Stomach smooth muscle (tissue), 2 donors: Measurements from ENCODE around the gene FBXO3.
"Not testable (repeated sequence)": the region's sequence is repeated elsewhere in the genome, so short reads cannot be mapped to it uniquely, and the experiment has no call there.

Experiments
- H3K27ac ChIP-seq: one replicate; pipeline ENCODE4 v1.7.0; 2013; ENCODE audit warnings: mild to moderate bottlenecking, low read length, inconsistent platforms
- H3K27me3 ChIP-seq, 2 donors: one replicate each; pipeline ENCODE4 v1.7.0; 2013; ENCODE audit warnings: low read length in 2 of 2; ENCODE audit not compliant: insufficient read depth in 2 of 2, control insufficient read depth in 1 of 2
- H3K36me3 ChIP-seq, 2 donors: one replicate each; pipeline ENCODE4 v1.7.0; 2013; ENCODE audit warnings: low read length in 2 of 2; ENCODE audit not compliant: control insufficient read depth in 2 of 2, insufficient read depth in 2 of 2
- H3K4me1 ChIP-seq: one replicate; pipeline ENCODE4 v1.7.0; 2013; ENCODE audit warnings: low read length; ENCODE audit not compliant: control insufficient read depth, insufficient read depth
- H3K4me3 ChIP-seq, 2 donors: one replicate each; pipeline ENCODE4 v1.7.0; 2013; ENCODE audit warnings: low read length in 2 of 2
- H3K9ac ChIP-seq, 2 donors: one replicate each; pipeline ENCODE4 v1.7.0; 2013; ENCODE audit warnings: low read length in 2 of 2, mild to moderate bottlenecking in 1 of 2
- H3K9me3 ChIP-seq, 2 donors: one replicate each; pipeline ENCODE4 v1.7.0; 2013; ENCODE audit warnings: low read length in 2 of 2; ENCODE audit not compliant: control insufficient read depth in 2 of 2
- donor health status: healthy.
- donor health status: Pancreatic carcinoma.

The FBXO3 gene

GRCh38 chr11:33727539-33727938, 46.8 kb downstream of the FBXO3 start:
- H3K9me3 ChIP-seq, H3K27ac ChIP-seq, H3K4me3 ChIP-seq, H3K9ac ChIP-seq, H3K36me3 ChIP-seq, H3K27me3 ChIP-seq: not testable (repeated sequence)
- peaks cover 20% of the 10 kb centered on the region for H3K4me1 ChIP-seq

GRCh38 chr11:33725496-33725895, 48.8 kb downstream of the FBXO3 start:
- Histone ChIP-seq H3K27ac (no peak overlapping the region), H3K4me3 (no peak overlapping the region), H3K4me1 (peaks cover 38% of the 10 kb centered on the region), H3K9me3 (no peaks in the 10 kb centered on the region), H3K27me3 (no peaks in the 10 kb centered on the region), H3K36me3 (peaks cover 10 to 12% of the 10 kb centered on the region in 2 donors), H3K9ac (no peak overlapping the region)

- Histone ChIP-seq H3K9ac (no peak overlapping the region), H3K4me1 (peaks cover 40% of the 10 kb centered on the region), H3K4me3 (peak overlapping the region in 1 of 2 donors; percentile 22), H3K27me3 (no peaks in the 10 kb centered on the region), H3K36me3 (peaks cover 15 to 18% of the 10 kb centered on the region in 2 donors), H3K9me3 (no peaks in the 10 kb centered on the region), H3K27ac (peak overlapping the region; percentile 64)
These were observed 49.7 kb downstream of the FBXO3 start for GRCh38 chr11:33724644-33725035.

- Histone ChIP-seq H3K4me1 (peaks cover 40% of the 10 kb centered on the region), H3K4me3 (no peak overlapping the region)
These were observed 51.0 kb downstream of the FBXO3 start for GRCh38 chr11:33723238-33723881.

GRCh38 chr11:33722590-33723234, 51.6 kb downstream of the FBXO3 start:
- Histone ChIP-seq H3K36me3 (peaks cover 23% of the 10 kb centered on the region in 2 donors), H3K27me3 (no peaks in the 10 kb centered on the region), H3K4me3 (no peak overlapping the region), H3K9me3 (no peaks in the 10 kb centered on the region), H3K27ac (peak overlapping the region; percentile 6), H3K9ac (no peak overlapping the region), H3K4me1 (peaks cover 40% of the 10 kb centered on the region)

More at GRCh38 chr11:33723238-33723881, 51.0 kb downstream of the FBXO3 start:
- H3K9me3 ChIP-seq, result no peaks in the 10 kb centered on the region
- no peak overlapping the region for H3K9ac ChIP-seq
- no peaks in the 10 kb centered on the region for H3K27me3 ChIP-seq
- H3K36me3 ChIP-seq, result peaks cover 22 to 23% of the 10 kb centered on the region in 2 donors
- H3K27ac ChIP-seq, result peak overlapping the region; percentile 64

GRCh38 chr11:33721984-33722383, 52.3 kb downstream of the FBXO3 start:
- Histone ChIP-seq H3K4me1 (peaks cover 40% of the 10 kb centered on the region), H3K36me3 (peaks cover 26 to 29% of the 10 kb centered on the region in 2 donors), H3K4me3 (no peak overlapping the region), H3K9me3 (no peaks in the 10 kb centered on the region), H3K27me3 (no peaks in the 10 kb centered on the region), H3K27ac (peak overlapping the region; percentile 6), H3K9ac (no peak overlapping the region)

- no peak overlapping the region for H3K9ac ChIP-seq
- no peaks in the 10 kb centered on the region for H3K9me3 ChIP-seq
- no peaks in the 10 kb centered on the region for H3K27me3 ChIP-seq
- peak overlapping the region; percentile 6 for H3K27ac ChIP-seq
- no peak overlapping the region for H3K4me3 ChIP-seq
- H3K4me1 ChIP-seq, result peaks cover 42% of the 10 kb centered on the region
- peaks cover 29 to 31% of the 10 kb centered on the region in 2 donors for H3K36me3 ChIP-seq
These were observed 52.9 kb downstream of the FBXO3 start for GRCh38 chr11:33721426-33721825.

- Histone ChIP-seq H3K4me1 (peaks cover 40% of the 10 kb centered on the region), H3K9me3 (no peaks in the 10 kb centered on the region), H3K36me3 (peaks cover 29 to 36% of the 10 kb centered on the region in 2 donors), H3K4me3 (no peak overlapping the region), H3K9ac (no peak overlapping the region), H3K27me3 (no peaks in the 10 kb centered on the region), H3K27ac (no peak overlapping the region)
These were observed 54.7 kb downstream of the FBXO3 start for GRCh38 chr11:33719587-33719986.

- H3K36me3 ChIP-seq, result peaks cover 35 to 42% of the 10 kb centered on the region in 2 donors
- H3K4me3 ChIP-seq, result no peak overlapping the region
- no peak overlapping the region for H3K27ac ChIP-seq
- no peaks in the 10 kb centered on the region for H3K27me3 ChIP-seq
- peaks cover 29% of the 10 kb centered on the region for H3K4me1 ChIP-seq
- no peak overlapping the region for H3K9ac ChIP-seq
- no peaks in the 10 kb centered on the region for H3K9me3 ChIP-seq
These were observed 55.9 kb downstream of the FBXO3 start for GRCh38 chr11:33718440-33718839.

GRCh38 chr11:33716243-33716642, 58.1 kb downstream of the FBXO3 start:
- H3K27ac ChIP-seq, result peak overlapping the region; percentile 2
- H3K4me1 ChIP-seq, result peaks cover 9% of the 10 kb centered on the region
- H3K36me3 ChIP-seq, result peaks cover 31 to 35% of the 10 kb centered on the region in 2 donors
- H3K9me3 ChIP-seq, result no peaks in the 10 kb centered on the region
- H3K4me3 ChIP-seq, result no peak overlapping the region
- H3K27me3 ChIP-seq, result no peaks in the 10 kb centered on the region
- H3K9ac ChIP-seq, result no peak overlapping the region

GRCh38 chr11:33713856-33714398, 60.4 kb downstream of the FBXO3 start:
- H3K27me3 ChIP-seq, result no peaks in the 10 kb centered on the region
- H3K4me1 ChIP-seq, result peaks cover 3% of the 10 kb centered on the region
- H3K9ac ChIP-seq, result no peak overlapping the region
- H3K36me3 ChIP-seq, result peaks cover 34 to 37% of the 10 kb centered on the region in 2 donors
- H3K4me3 ChIP-seq, result no peak overlapping the region
- no peak overlapping the region for H3K27ac ChIP-seq
- no peaks in the 10 kb centered on the region for H3K9me3 ChIP-seq
